SK-N-SH treated with all-trans-retinoic acid at 6 μM for 48 hours (cell line): ENCODE results near the gene TNPO1.
"Not testable (repeated sequence)": the region's sequence is repeated elsewhere in the genome, so short reads cannot be mapped to it uniquely, and the experiment has no call there.

ENCODE experiments used
- BACH2 ChIP-seq: fragments of 250-450 bp; sonication (Bioruptor Pico); IDR thresholded peaks from 2 replicates; pipeline ENCODE4 v1.9.0; 2021; ENCODE audit warnings: mild to moderate bottlenecking, borderline replicate concordance
- PATZ1 ChIP-seq: fragments of 250-450 bp; sonication (Bioruptor Pico); IDR thresholded peaks from 2 replicates; pipeline ENCODE4 v1.8.0; 2020; ENCODE audit warnings: mild to moderate bottlenecking, moderate library complexity, borderline replicate concordance
- POU6F1 ChIP-seq: fragments of 250-450 bp; sonication (Bioruptor Pico); IDR thresholded peaks from 2 replicates; pipeline ENCODE4 v1.8.0; 2021; ENCODE audit warnings: low read depth, mild to moderate bottlenecking, moderate library complexity, borderline replicate concordance
- ZC3H10 ChIP-seq: fragments of 250-450 bp; sonication (Bioruptor Pico); IDR thresholded peaks from 2 replicates; pipeline ENCODE4 v1.5.1; 2021; ENCODE audit warnings: mild to moderate bottlenecking, moderate library complexity

GRCh38 chr5:72934953-72935725 is 118.7 kb downstream of the TNPO1 start:
- TF ChIP-seq BACH2; POU6F1 (CRISPR knock-in tag); PATZ1 (CRISPR knock-in tag); ZC3H10 (CRISPR knock-in tag): not testable (repeated sequence)
